DMS79 treated with DMSO at 0.1 percent for 48 hours (cell line): ENCODE data around the gene ZNF483.
"Not testable (repeated sequence)": the region's sequence is repeated elsewhere in the genome, so short reads cannot be mapped to it uniquely, and the experiment has no call there.

Source experiments
- DNase-seq: peaks from one replicate; lab custom pipeline; 2025; lab: John Stamatoyannopoulos, UW

ZNF483 gene

GRCh38 chr9:111542497-111543254, 17.7 kb downstream of the ZNF483 start:
- DNase-seq = no peak

DNA sequence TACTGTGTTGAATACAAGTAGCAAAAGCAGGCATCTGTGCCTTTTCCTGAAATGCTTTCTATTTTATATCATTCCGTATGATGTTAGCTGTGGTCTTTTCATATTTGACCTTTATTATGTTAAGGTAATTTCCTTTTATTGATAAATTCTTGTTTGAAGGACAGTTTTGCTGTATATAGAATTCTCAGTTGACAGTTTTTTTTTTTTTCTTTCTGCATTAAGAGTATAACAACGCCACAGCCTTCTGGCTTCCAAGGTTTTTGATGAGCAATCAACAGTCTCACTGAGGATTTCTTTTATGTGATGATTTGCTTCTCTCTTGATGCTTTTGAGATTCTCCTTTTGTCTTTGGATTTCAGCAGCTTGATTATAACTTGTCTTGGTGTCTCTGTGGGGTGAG, 23.6 kb downstream of the ZNF483 start:
- no peak for DNase-seq

- not testable (repeated sequence) for DNase-seq
These were observed 30.4 kb downstream of the ZNF483 start for GRCh38 chr9:111555425-111555824.

- DNase-seq = no peak
These were observed 34.1 kb downstream of the ZNF483 start for GRCh38 chr9:111559000-111559610.

- no peak for DNase-seq
These were observed 36.3 kb downstream of the ZNF483 start for GRCh38 chr9:111561165-111561719.

DNA sequence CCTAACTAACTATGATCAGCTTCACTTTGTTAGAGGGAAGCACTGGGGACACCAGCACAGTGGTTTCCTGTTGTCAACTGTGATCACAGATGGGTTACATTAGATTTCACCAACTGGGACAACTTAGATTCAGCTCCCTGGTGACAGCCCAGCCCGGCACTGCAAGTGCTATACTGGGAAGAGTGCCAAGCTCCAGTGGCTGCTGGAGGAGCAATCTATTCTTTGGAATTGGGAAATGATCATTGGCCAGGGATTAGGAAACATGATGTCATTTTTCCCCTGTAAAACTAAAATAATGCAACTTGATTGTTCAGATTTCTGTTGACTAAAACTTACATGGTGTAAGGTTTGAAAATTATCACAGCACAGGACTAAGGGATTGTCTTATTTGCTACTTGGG, 41.3 kb downstream of the ZNF483 start:
- DNase-seq = no peak

DNA sequence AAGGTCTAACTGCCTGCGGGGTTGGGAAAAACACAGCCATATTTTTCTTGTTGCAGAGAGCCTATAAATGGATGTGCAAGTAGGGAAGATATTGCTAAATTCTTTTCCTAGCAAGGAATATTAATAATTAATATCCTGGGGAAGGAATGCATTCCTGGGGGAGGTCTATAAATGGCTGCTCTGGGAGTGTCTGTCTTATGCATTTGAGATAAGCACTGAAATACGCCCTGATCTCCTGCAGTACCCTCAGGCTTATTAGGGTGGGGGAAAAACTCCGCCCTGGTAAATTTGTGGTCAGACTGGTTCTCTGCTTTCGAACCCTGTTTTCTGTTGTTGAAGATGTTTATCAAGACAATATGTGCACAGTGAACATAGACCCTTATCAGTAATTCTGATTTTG, 43.1 kb downstream of the ZNF483 start:
- DNase-seq = not testable (repeated sequence)

DNA sequence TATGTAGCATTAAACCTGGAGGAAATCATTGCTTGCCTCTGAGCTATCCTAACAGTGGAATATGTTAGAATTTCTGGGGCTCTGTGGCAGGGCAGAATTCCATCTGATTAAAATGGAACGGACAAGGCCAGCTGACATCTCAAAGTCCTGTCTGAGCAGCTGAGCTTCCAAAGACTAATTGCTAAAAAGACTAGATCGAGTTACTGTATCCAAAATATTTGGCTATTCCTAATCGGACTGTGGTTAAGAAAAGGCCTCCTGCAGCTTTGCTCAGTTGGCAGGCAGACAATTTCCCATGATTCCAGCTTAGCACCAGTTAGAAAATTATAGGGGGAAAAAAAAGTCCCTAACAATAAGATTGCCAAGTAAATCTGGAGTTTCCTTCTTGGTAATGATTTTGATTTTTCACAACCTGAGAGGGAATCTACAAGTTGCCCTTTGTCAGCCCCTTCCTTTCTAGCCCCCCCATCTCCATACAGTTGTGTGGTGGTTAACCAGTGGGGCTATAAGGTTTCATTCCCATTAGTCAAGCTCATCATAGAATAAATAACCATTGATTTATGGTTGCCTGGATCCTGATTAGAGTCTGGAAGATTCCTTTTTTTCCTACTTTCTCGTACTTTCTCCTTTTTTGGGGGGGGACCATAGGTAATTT, 48.1 kb downstream of the ZNF483 start:
- DNase-seq = no peak

GRCh38 chr9:111582888-111583287, 57.9 kb downstream of the ZNF483 start:
- DNase-seq = no peak

DNA sequence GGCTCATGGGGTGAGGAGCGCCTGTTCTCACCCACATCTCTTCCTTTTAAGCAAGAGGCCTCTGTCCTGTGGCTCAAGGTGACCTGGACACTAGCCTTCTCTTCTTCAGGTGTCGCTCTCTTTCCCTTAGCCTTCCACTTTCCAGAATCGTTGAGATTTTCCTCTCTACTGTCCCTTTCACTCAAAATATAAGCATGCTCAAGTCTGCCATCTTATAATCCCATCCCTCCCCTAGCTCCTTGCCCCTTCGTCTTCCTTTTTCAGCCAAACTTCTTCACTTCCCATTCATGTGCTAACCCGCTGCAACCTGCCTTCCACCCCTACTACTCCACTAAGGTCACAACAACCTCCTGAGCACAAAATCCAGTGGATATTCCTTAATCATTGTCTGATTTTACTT, 61.4 kb downstream of the ZNF483 start:
- no peak for DNase-seq

- no peak for DNase-seq
These were observed 63.9 kb downstream of the ZNF483 start for GRCh38 chr9:111588846-111589245.

GRCh38 chr9:111597852-111598732, 73.1 kb downstream of the ZNF483 start:
- peak; percentile 35 for DNase-seq

GRCh38 chr9:111598733-111599091, 73.7 kb downstream of the ZNF483 start:
- peak; percentile 55 for DNase-seq

DNA sequence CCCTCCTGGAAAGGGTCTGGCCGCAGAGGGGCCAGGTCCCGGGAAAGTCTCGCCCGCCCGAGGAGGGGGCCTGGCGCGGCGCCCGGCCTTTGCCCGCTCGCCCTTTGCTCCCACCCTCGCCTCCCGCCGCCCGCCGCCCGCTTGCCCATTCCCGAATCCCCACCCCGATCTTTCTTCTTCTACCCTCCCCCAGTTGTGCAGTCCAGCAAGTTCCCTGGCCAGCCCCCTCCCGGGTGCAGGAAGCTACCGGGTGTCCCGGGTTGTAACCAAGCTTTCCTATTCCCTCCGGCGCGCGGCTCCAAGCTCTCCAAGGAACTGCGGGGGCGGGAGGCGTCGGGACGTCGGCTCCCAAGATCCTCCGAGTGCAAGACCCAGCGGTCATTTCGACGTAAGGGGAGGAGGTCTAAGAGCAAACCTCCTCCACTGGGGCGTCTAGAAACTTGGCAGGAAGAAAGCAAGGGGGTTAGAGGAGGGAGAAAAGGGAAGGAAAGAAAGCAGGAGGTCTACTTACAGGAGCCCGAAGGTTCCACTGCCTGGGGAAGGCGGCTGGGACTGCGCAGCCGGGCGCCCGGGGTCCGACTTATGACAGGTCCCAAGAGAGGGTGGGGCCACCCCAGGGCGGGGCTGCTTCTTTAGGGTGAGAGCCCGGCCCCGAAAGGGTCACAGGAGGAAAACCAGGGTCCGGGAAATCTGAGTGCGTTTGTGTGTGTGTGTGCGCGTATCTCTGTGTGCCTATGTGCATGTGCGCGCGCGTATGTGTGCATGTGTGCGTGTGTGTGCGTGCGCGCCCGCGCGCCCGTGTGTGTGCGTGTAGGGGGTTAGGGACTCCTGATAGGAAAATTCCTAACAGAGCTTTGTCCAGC, 74.3 kb downstream of the ZNF483 start, which contains the start of gene PTGR1:
Gene PTGR1, minus strand, starts transcription at position 556 of the 863 bp plus-strand sequence. CDS start 2,225 bp downstream, outside the sequence.
- DNase-seq = peak; percentile 69

DNA sequence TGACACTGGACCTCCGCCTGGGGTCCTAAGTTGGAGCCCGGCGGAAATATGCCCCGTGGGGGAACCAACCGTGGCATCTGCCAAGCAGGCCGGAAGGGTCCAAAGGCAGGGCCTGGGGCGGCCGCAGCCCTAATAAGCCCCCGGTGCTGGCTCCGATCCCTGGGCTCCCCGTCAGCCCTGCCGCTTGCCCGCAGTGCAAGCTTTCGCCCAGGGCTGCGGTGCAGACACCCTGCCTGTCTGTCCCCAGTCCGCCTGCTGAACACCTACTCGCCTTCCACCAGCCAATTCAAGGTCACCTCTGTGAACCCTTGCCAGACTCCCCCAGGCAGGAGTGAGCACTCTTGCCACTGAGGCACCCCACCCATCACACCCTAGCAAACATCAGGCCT, 75.0 kb downstream of the ZNF483 start:
- no peak for DNase-seq

DNA sequence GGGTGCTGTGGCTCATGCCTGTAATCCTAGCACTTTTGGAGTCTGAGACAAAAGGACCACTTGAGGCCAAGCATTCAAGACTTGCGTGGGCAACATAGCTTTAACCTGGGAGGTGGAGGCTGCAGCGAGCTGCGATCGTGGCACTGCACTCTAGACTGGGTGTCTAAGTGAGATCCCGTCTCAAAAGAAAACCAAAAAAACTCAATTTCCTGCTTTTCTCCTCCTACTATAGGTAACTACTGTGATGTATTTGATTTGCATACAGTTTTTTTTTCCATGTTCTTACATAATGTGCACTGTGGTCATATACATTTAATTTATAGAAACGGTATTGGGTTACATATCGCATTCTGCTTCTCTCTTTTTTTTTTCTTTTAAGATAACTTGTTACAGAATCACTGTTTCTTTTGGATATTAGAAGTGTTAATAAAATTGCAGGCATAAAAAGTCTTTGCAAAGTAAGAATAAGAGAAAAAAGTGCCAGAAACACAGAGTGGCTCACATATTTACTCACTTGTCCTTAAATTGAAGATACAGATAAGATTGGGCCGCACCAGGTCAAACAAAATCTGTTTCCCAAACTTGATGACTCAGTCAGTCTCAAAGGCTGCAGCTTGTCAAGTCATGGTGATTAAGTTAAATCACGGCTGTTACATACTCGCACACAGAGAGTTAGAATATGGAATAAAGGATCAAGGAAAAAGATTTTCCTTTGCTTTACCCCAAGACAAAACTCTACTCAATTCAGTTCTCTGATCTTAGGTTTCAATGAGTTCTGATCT, 76.4 kb downstream of the ZNF483 start:
- no peak for DNase-seq

- DNase-seq = no peak
These were observed 78.1 kb downstream of the ZNF483 start for GRCh38 chr9:111603041-111603440.

DNA sequence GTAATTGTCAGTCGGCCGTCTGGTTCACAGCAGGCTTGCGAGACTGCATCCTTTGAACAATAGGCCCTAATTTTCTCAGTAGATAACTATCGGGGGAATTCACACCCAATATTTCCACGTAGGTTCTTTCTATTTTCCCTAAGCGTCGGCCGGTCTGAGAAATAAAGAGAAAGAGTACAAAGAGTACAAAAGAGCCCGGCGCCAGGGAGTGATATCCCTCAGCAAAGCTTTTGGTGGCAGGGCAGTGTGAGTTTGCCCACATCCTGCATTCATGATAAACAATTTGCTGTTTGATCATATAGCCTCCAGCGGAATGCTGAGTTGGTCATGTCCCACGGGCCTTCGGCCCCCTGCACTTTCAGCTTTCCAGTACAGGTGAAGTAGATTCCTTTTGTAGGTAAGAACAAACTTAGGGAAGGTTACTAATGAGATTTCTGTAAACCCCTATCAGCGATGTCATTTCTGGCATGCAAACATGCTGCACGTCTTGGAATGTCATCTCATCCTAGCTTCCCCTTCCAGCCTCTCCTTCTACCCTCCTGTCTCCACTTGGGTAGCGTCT, 79.2 kb downstream of the ZNF483 start:
- no peak for DNase-seq

GRCh38 chr9:111605041-111605559, 80.1 kb downstream of the ZNF483 start:
- DNase-seq = no peak

GRCh38 chr9:111610149-111610548, 85.2 kb downstream of the ZNF483 start:
- no peak for DNase-seq
